Activated CD4-positive, alpha-beta T cell treated with anti-CD3 and anti-CD28 coated beads, Interleukin-2, Interleukin-4, amounts not matched to agents 100 ng/mL and 50 ng/mL, durations not matched to agents 16 hours and 8 hours (primary cell): ENCODE results near the gene DDB1.

Experiments
- DNase-seq: peaks from one replicate; pipeline ENCODE4 v3.0.0-alpha.2; 2020; ENCODE audit warnings: low spot score

DDB1 gene

DNA sequence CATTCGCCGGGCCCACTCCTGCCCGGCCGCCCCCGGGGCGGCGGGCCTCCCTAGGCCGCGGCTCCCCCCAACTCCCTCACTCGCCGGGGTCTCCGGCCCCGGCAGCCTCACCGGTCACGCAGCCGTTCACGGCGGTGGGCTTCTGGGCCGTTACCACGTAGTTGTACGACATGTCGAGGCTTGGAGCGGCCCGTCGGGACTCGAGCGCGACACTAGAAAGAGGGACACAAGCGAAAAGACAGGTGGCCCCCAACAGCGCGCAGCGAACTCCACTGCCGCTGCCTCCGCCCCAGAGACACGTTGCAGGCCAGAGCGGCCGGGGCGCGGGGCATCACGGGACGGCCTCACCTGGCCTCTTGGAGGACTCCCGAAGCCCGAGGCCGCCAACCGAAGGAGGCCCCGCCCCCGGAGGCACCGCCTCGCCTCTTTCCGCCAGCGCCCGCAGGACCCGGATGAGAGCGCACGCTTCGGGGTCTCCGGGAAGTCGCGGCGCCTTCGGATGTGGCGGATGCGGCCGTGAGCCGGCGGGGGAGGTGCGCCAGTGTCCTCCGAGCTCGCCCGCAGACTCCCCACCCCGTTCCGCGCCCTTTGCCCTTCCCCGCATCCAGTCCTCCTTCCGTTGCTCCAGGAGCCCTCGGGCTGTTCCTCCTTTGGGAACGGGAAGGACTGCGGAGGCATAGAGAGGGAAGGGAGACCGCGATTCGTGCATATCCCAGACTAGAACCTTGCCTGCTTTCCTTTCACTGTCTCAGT, at the start of gene DDB1, which contains the start of gene TKFC:
Gene DDB1 (minus strand): TSS at position 309 of the 753 bp plus-strand sequence. CDS start 137 bp downstream, at position 172.
Gene TKFC (plus strand): TSS at position 432 of the 753 bp plus-strand sequence. CDS start 1,501 bp downstream, outside the sequence.
- peak; percentile 98 for DNase-seq

DNA sequence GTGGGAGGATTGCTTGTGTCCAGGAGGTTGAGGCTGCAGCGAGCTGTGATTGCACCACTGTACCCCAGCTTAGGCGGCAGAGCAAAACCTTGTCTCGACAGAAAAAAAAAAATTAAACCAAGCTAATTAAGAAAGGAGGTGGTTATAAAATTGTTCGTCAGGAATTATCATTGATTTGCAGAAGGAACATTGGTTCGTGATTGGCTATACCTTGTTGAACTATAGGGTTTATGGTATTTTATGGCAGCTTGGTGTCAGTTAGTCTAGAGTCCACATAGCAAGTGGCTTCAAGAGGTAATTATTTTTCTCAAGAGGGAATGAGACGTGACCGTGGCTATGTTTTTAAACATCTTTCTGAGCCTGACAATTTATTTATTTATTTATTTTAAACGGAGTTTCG, 48.0 kb upstream of the DDB1 start:
- DNase-seq = no peak

DNA sequence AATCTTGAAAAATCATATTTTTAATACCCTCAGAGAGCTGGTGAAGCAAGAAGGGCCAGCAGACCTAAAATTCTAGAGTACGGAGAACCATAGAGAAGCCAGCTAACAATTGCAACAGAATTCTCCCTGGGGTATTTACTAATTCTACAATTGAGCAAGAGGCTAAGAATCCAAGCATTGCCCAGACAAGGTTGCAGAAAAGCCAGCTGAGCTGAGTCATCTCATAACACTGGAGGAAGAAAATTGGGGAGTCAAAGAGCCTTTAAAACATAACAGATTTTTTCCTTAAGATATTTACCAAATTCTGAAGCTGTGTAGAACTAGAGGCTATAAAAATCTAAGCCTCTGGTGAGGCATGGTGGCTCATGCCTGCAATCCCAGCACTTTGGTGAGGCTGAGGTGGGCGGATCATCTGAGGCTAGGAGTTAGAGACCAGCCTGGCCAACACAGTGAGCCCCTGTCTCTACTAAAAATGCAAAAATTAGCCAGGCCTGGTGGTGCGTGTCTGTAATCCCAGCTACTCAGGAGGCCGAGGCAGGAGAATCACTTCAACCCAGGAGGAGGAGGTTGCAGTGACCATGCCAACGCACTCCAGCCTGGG, 45.9 kb upstream of the DDB1 start:
- DNase-seq = no peak

- DNase-seq = no peak
These were observed 44.7 kb upstream of the DDB1 start for GRCh38 chr11:61377461-61378160.

DNA sequence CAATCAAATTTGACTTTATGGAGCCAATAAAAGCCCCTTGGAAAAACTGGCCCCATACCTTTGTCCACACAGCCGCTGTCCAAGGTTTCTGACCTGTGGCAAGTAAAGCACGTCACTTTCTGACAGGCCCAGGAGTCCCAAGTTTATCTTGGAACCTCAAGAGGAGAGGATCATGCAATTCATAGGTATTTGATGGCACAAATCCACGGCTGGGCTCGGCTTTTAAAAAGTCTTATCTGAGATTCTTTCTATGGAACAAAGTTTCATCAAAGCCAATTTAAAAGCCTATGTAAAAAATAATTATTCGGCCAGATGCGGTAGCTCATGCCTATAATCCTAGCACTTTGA, 42.8 kb upstream of the DDB1 start:
- no peak for DNase-seq

- no peak for DNase-seq
These were observed 39.9 kb upstream of the DDB1 start for GRCh38 chr11:61372659-61373420.

- no peak for DNase-seq
These were observed 37.6 kb upstream of the DDB1 start for GRCh38 chr11:61370349-61371005.

DNA sequence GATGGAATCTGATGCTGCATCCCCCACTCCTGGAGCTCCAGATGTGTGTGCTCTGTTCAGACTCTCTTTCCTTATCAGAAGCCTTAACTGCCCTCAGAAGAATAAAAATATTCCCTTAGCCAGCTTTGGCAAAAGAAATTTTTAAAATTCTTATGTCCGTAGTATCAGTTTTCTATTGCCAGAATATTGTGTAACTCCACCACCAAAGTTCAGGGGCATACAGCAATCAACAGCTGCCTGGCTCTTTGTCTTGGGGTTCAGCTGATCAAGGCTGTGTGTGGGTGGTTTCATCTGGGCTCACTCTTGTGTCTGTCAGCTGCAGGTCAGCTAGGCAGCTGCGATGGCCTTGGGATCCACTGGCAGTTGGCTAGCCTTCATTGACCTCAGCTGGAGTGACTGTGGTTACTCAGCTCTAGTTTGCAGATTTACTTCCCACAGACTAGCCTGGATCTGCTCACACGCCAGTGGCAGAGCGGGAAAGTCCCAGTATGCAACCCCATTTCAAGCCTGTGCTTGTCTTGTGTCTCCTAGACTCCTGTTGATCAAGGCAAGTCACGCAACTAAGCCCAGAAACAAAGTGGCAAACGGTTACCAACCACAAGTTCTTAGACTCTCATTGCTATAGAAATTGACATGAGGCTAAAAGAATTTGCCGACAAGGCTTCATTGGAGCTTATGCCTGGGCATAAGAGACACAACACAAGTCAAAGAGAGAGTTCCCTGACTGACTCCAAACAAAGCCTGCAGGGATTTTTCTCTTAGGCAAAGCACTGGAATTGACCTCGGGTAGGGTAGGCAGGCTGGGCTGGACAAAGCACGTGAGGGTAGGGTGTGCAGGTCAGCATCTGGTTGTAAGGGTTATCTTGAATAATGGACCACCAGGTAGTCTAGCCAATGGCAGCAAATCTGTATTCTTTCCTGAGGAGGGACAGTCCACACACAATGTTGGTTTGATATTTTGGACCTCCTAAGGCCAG, 36.8 kb upstream of the DDB1 start:
- DNase-seq = no peak

DNA sequence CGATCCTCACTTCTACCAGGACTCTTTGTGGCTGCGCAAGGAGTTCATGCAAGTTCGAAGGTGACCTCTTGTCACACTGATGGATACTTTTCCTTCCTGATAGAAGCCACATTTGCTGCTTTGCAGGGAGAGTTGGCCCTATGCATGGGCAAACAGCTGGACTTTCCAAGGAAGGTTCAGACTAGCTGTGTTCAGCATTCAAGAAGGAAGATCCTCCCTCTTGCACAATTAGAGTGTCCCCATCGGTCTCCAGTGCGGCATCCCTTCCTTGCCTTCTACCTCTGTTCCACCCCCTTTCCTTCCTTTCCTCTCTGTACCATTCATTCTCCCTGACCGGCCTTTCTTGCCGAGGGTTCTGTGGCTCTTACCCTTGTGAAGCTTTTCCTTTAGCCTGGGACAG, 35.7 kb upstream of the DDB1 start:
- no peak for DNase-seq

GRCh38 chr11:61367406-61367805, 34.5 kb upstream of the DDB1 start:
- no peak for DNase-seq

- no peak for DNase-seq
These were observed 31.2 kb upstream of the DDB1 start for GRCh38 chr11:61364012-61364675.

GRCh38 chr11:61362542-61362875, 29.6 kb upstream of the DDB1 start:
- DNase-seq = peak; percentile 17

DNA sequence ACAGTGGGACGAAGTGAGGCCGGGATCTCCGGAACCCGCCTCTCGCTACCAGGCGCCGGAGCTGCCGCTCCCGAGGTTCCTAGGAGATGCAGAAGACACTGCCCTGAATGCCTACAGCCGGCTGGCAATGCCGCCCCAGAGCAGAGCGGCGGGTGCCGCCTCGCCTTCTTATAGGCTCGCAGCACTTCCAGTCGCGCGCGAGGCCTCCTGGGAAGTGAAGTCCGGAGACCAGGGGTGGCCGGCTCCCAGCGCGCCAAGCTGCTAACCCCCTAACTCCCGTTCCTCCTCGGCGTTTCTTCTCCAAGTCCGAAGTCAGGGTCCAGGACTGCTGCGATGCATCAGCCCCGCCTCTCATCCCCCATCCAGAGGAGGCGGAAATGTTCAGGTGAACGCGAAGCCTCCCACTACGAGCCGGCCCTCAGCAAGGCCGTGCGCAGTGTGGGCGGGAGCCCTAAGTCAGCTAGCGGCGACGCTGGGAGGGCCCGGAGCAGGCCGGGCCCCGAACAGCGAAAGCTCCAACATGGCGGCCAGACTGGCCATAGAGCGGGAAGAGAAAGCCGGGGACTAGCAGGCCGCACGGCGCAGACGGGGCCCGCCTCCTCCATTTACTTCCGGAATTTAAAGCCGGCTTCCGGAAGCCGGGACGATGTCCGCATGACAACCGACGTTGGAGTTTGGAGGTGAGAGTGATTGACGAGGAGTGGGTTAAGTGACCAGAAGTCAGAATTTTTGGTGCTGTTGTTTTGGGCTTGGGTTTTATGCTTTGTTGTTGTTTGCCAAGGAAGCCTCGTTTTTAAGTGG, 29.0 kb upstream of the DDB1 start, which contains the start of the genes CYB561A3 and TMEM138:
Gene CYB561A3 (minus strand): TSS at position 142 of the 801 bp plus-strand sequence. CDS start 5,169 bp downstream, outside the sequence.
Gene TMEM138 (plus strand): TSS at position 634 of the 801 bp plus-strand sequence. CDS start 2,017 bp downstream, outside the sequence.
- DNase-seq = peak; percentile 94

DNA sequence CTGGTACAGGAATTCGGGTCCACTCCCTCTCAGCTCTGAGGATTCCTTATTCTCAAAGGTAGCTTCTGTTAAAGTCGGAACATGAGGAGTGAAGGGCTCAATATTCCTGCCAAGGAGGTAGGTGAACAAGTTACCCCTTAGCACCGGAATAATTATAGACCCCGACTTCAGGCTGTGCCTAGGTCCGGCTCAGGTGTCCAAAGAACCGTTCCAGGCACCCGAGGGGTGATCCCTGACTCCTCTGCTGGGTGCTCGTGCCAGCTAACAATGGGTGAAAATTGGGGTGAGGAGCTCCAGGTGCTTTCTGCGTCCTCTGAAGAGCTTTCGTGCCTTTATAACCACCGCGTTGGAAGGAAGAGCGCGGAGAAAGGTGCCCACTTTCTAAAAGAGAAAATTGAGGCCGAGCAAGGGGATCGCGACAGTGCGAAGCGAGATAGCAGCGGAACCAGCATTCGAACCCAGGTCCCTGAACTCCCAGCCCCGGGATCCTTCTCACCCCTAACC, 28.4 kb upstream of the DDB1 start:
- DNase-seq = no peak

DNA sequence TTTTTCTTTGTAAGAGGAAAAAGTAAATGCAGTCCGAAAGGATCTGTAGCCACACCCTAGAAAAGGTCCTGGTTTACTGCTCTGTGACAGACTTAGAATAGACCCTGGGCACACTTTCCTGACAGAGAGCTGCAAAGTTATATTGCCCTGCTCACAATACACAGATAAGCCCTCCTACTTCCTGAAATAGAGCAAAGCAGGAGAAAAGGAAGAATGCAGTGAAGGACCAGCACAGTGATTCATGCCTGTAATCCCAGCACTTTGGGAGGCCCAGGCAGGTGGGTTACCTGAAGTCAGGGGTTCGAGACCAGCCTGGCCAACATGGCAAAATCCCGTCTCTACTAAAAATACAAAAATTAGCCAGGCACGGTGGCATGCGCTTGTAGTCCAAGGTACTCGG, 26.6 kb upstream of the DDB1 start:
- no peak for DNase-seq

- DNase-seq = no peak
These were observed 25.7 kb upstream of the DDB1 start for GRCh38 chr11:61358566-61358965.

GRCh38 chr11:61357894-61358239, 25.0 kb upstream of the DDB1 start:
- DNase-seq = no peak

- DNase-seq = no peak
These were observed 24.5 kb upstream of the DDB1 start for GRCh38 chr11:61357233-61357893.
